ENCODE measurements around the gene DLL1. TPM values are rescaled to one million over a fixed set of nuclear protein-coding genes. Genes with fewer than 3 reads are reported as not detected.
"Not testable (repeated sequence)": the region's sequence is repeated elsewhere in the genome, so short reads cannot be mapped to it uniquely, and the experiment has no call there.

The DLL1 gene
- total RNA-seq: 1 to 10 TPM; 3.3 to 7.9 (median 6.6) TPM

- peak within 1 kb of the TSS in 2 of 4 donors; percentile 66 to 71 for H3K27ac ChIP-seq
- no peak for TF ChIP-seq CTCF (IDR thresholded peaks at IDR 0.05)
- TF ChIP-seq POLR2A (IDR thresholded peaks at IDR 0.05): no peak
- TF ChIP-seq EP300 (IDR thresholded peaks at IDR 0.05): no peak
- WGBS, 2 donors: 0 to 1% methylated on average over 64 to 78 of the region's 83 CpGs
Observed at GRCh38 chr6:170290296-170291128, at the start of gene DLL1. Gene DLL1, minus strand, starts transcription at chr6:170291078. Its CDS starts 939 bp downstream, at chr6:170290139.

GRCh38 chr6:170335199-170335598 is 44.3 kb upstream of the DLL1 start:
- Histone ChIP-seq H3K9me3 (peaks cover 0 to 13% (median 4%) of the 10 kb centered on the region in 4 donors), H3K36me3 (peaks cover 0 to 66% (median 7%) of the 10 kb centered on the region in 3 donors)
- not testable (repeated sequence) for H3K27me3 ChIP-seq; H3K4me1 ChIP-seq; H3K27ac ChIP-seq; H3K4me3 ChIP-seq; DNase-seq (ENCODE audit: low spot score in 2 of 2)
- 98% methylated on average over 3 of the region's 3 CpGs for WGBS, 2 donors

More at GRCh38 chr6:170290296-170291128, at the start of gene DLL1:
- no peaks in the 10 kb centered on the region for H3K9me3 ChIP-seq
- peaks cover 0 to 88% (median 53%) of the 10 kb centered on the region in 4 donors for H3K4me1 ChIP-seq
- no peak for DNase-seq (ENCODE audit: low spot score in 2 of 2)
- H3K4me3 ChIP-seq: peak within 1 kb of the TSS; percentile 48 to 88 (median 68)
- H3K27me3 ChIP-seq: peaks cover 0 to 72% of the 10 kb centered on the region in 2 donors
- H3K36me3 ChIP-seq: no peaks in the 10 kb centered on the region

- no peak for DNase-seq (ENCODE audit: low spot score in 2 of 2)
- 89 to 94% methylated on average over 8 of the region's 8 CpGs for WGBS, 2 donors
- Histone ChIP-seq H3K4me1 (no peaks in the 10 kb centered on the region), H3K4me3 (no peak overlapping the region), H3K27me3 (no peaks in the 10 kb centered on the region), H3K9me3 (no peaks in the 10 kb centered on the region), H3K36me3 (peaks cover 0 to 97% (median 7%) of the 10 kb centered on the region in 3 donors), H3K27ac (no peak overlapping the region)
- TF ChIP-seq POLR2A (IDR thresholded peaks at IDR 0.05): no peak
- no peak for TF ChIP-seq CTCF (IDR thresholded peaks at IDR 0.05)
- no peak for TF ChIP-seq EP300 (IDR thresholded peaks at IDR 0.05)
Observed at GRCh38 chr6:170329321-170329720, 38.4 kb upstream of the DLL1 start.

- no peaks in the 10 kb centered on the region for H3K9me3 ChIP-seq
- WGBS, 2 donors: 63 to 74% methylated on average over 5 of the region's 5 CpGs
- no peak for DNase-seq (ENCODE audit: low spot score in 2 of 2)
- H3K27ac ChIP-seq: no peak overlapping the region
- no peak overlapping the region for H3K4me3 ChIP-seq
- TF ChIP-seq CTCF (IDR thresholded peaks at IDR 0.05) (no peak), POLR2A (IDR thresholded peaks at IDR 0.05) (no peak), EP300 (IDR thresholded peaks at IDR 0.05) (peak in 1 of 2 donors; percentile 21)
- H3K27me3 ChIP-seq: no peaks in the 10 kb centered on the region
- peaks cover 0 to 18% (median 0%) of the 10 kb centered on the region in 4 donors for H3K4me1 ChIP-seq
- peaks cover 0 to 55% (median 0%) of the 10 kb centered on the region in 3 donors for H3K36me3 ChIP-seq
Observed at GRCh38 chr6:170317718-170318117, 26.8 kb upstream of the DLL1 start.

- no peak overlapping the region for H3K4me3 ChIP-seq
- peaks cover 0 to 20% (median 0%) of the 10 kb centered on the region in 4 donors for H3K4me1 ChIP-seq
- 87 to 88% methylated on average over 1 of the region's 1 CpG for WGBS, 2 donors
- H3K36me3 ChIP-seq: peaks cover 0 to 48% (median 0%) of the 10 kb centered on the region in 3 donors
- TF ChIP-seq POLR2A (IDR thresholded peaks at IDR 0.05) (no peak), EP300 (IDR thresholded peaks at IDR 0.05) (no peak), CTCF (IDR thresholded peaks at IDR 0.05) (no peak)
- H3K27ac ChIP-seq: peak overlapping the region in 1 of 4 donors; percentile 2
- H3K27me3 ChIP-seq: no peaks in the 10 kb centered on the region
- no peak for DNase-seq (ENCODE audit: low spot score in 2 of 2)
- H3K9me3 ChIP-seq: no peaks in the 10 kb centered on the region
Observed at GRCh38 chr6:170317076-170317475, 26.2 kb upstream of the DLL1 start.
